Right lobe of liver (tissue), 6 donors: ENCODE measurements around the gene THAP8. TPM values are rescaled to one million over a fixed set of nuclear protein-coding genes. Genes with fewer than 3 reads are reported as not detected.

Source experiments
- ATAC-seq, 4 donors: fragments of 200-7000 bp; cut with Tn5 transposase; one replicate each; pipeline ENCODE4 v1.9.1; 2020; ENCODE audit warnings: mild to moderate bottlenecking in 4 of 4, moderate library complexity in 4 of 4
- DNase-seq, 3 donors: peaks; one replicate each; pipeline ENCODE4 v3.0.0-alpha.2; 2020
- H3K27ac ChIP-seq, 3 donors: fragments of 200-600 bp; one replicate each; pipeline ENCODE4 v1.8.0; 2022
- H3K27me3 ChIP-seq, 2 donors: fragments of 200-600 bp; one replicate each; pipeline ENCODE4 v1.8.0; 2022
- H3K36me3 ChIP-seq, 4 donors: fragments of 200-600 bp; sonication (generic) in 1 of 4; one replicate each; pipeline versions ENCODE4 v1.5.1 to v1.8.0; 2017 to 2022; ENCODE audit warnings: control low read depth in 1 of 4
- H3K4me1 ChIP-seq, 4 donors: fragments of 200-600 bp; sonication (generic) in 1 of 4; one replicate each; pipeline versions ENCODE4 v1.5.1 to v1.8.0; 2017 to 2022; ENCODE audit warnings: control low read depth in 1 of 4
- H3K4me3 ChIP-seq, 3 donors: fragments of 200-600 bp; one replicate each; pipeline ENCODE4 v1.8.0; 2022
- H3K9me3 ChIP-seq, 4 donors: fragments of 200-600 bp; sonication (generic) in 1 of 4; one replicate each; pipeline versions ENCODE4 v1.5.1 to v1.8.0; 2017 to 2022; ENCODE audit warnings: control low read depth in 1 of 4
- POLR2A ChIP-seq: fragments of 450-650 bp; IDR thresholded peaks from one replicate; pipeline ENCODE4 v1.6.1; 2017; ENCODE audit warnings: antibody characterized with exemption, mild to moderate bottlenecking
- WGBS: methylation state at CpG from one replicate; pipeline ENCODE4 v1.1.6; 2018; ENCODE audit warnings: low coverage, low lambda C conversion rate; ENCODE audit not compliant: insufficient coverage; ENCODE audit errors: missing lambda C conversion rate; 5-methylcytosine and 5-hydroxymethylcytosine counted together
- intact Hi-C, 2 donors: fragments of 100-400 bp; cut with DNase I; formaldehyde crosslinking; loops; one replicate each; pipeline versions ENCODE4 v1.11.2 to v1.14.1; 2022
- total RNA-seq, 6 experiments: library from RNA; depleted of rRNA in 2 of 6; stranded (reverse); fragments of >200 nt in 2 of 6; fragmentation: NEBNext Ultra II Directional in 3 of 6; extraction: Animal tissue kit (Norgen Biotek cat#: 25700) in 3 of 6; gene quantifications; one replicate each; pipeline versions ENCODE4 v1.1.0 to v1.2.4, GENCODE V29; 2016 to 2023
- TF ChIP-seq, protein P1 (sequence below), 4 donors: fragments of 200-600 bp in 3 of 4; fragments of 450-650 bp in 1 of 4; IDR thresholded peaks; one replicate each; pipeline versions ENCODE4 v1.5.1 to v1.8.0; 2016 to 2022; ENCODE audit warnings: antibody characterized with exemption in 4 of 4, mild to moderate bottlenecking in 2 of 4
- donor health status: DM: no; HTN: yes; CAD: no.
- donor health status: DM: no; HTN: no; CAD: no.
- donor health status: DM: no; HTN: no; CAD: no.
- donor health status: DM: no; HTN: yes; CAD: no.
- donor health status: DM: no; HTN: yes; CAD: no.

THAP8 gene
- total RNA-seq, 6 experiments from 2014 or later = 2.5 to 9.0 (median 4.2) TPM

DNA sequence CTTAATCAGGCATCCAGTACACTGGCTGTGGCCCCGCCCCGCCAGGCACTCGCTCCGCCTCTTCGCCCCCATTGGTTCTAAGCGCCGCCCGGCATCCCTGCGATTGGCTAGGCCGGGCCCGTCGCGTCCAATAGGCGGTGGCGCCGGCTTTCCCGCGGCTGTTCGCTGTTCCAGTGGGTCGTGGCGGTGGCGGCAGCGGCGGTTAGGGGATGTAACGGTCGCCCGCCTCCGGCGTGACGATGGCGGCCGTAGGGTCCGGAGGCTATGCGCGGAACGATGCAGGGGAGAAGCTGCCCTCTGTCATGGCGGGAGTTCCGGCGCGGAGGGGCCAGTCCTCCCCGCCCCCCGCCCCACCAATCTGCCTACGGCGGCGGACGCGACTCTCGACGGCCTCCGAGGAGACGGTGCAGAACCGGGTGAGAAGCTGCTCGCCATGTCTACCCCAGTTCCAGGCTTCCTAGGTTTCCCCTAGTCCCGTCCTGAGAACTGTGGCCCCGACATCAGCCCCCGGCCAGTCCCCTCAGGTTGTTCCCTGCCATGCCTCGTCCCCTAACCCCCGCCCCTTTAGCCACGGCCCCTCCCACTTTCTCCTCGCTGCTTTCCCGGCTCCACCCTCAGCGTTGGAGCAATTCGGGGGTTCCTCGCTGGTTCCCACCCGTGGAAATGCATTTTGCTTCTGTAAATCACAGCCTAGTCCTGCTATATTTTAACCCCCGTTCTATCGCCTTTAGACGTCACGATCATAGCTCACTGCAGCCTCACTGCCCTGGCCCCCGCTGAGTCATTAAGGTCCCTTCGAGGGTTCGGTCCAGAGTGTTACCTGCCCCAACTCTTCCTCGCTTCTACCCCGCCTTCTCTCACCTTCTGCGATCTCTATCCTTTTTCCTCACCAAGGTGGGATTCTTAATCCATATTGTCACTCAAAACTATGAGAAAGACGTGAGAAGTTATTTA, 925 bp upstream of the THAP8 start, which contains the start of gene WDR62:
WDR62 (plus strand) TSS at position 165 of the 954 bp plus-strand sequence; CDS start at position 240, 75 bp downstream.
- peaks cover 0 to 26% (median 3%) of the 10 kb centered on the region in 4 donors for H3K4me1 ChIP-seq
- DNase-seq = peak; percentile 95 to 96 (median 95)
- peak within 1 kb of the TSS; percentile 53 to 90 (median 85) for H3K27ac ChIP-seq
- WGBS = 4% methylated on average over 24 of the region's 76 CpGs
- H3K9me3 ChIP-seq = no peaks in the 10 kb centered on the region
- H3K36me3 ChIP-seq = no peaks in the 10 kb centered on the region
- H3K27me3 ChIP-seq = no peaks in the 10 kb centered on the region
- H3K4me3 ChIP-seq = peak within 1 kb of the TSS; percentile 53 to 63 (median 60)
- peak; percentile 79 to 89 (median 85) for ATAC-seq
- no peak for TF ChIP-seq POLR2A
- TF ChIP-seq, protein P1, sequence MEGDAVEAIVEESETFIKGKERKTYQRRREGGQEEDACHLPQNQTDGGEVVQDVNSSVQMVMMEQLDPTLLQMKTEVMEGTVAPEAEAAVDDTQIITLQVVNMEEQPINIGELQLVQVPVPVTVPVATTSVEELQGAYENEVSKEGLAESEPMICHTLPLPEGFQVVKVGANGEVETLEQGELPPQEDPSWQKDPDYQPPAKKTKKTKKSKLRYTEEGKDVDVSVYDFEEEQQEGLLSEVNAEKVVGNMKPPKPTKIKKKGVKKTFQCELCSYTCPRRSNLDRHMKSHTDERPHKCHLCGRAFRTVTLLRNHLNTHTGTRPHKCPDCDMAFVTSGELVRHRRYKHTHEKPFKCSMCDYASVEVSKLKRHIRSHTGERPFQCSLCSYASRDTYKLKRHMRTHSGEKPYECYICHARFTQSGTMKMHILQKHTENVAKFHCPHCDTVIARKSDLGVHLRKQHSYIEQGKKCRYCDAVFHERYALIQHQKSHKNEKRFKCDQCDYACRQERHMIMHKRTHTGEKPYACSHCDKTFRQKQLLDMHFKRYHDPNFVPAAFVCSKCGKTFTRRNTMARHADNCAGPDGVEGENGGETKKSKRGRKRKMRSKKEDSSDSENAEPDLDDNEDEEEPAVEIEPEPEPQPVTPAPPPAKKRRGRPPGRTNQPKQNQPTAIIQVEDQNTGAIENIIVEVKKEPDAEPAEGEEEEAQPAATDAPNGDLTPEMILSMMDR (IDR thresholded peaks at IDR 0.05) = no peak
- intact Hi-C loops = no loop called here

DNA sequence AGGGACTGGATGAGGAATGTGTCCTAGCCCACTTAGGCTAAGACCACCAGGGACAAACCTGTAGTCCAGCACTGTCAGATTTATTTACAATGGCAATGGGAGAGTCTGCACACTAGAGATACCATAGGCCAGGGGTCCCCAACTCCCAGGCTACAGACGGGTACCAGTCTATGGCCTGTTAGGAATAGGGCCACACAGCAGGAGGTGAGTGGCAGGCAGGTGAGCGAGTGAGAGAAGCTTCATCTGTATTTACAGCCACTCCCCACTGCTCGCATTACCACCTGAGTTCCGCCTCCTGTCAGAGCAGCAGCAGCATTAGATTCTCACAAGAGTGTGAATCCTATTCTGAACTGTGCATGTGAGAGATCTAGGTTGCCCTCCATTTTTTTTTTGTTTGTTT, 2.4 kb downstream of the THAP8 start:
- no peak for TF ChIP-seq POLR2A
- TF ChIP-seq, protein P1 (IDR thresholded peaks at IDR 0.05) = no peak

DNA sequence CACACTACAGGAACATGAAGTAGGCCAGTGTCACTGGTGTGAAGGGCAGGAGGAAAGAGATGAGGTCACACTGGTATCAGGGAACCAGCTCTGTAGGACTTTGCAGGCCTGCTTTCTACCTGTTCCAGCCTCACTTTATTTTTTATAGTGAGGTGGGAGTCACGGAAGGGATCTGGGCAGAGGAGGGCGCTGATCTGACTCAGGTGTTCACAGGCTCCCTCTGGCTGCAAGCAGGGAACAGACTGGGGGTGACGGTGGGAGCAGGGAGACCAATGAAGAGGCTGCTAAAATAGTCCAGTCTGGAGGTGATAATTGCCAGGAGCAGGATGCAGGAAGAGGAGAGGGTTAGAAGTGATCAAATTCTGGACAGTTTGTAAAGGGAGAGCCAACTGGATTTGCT, 2.8 kb downstream of the THAP8 start:
- WGBS = 83% methylated on average over 3 of the region's 3 CpGs
- H3K4me3 ChIP-seq = no peak overlapping the region
- no peak for DNase-seq
- peaks cover 0 to 13% (median 0%) of the 10 kb centered on the region in 4 donors for H3K4me1 ChIP-seq
- no peaks in the 10 kb centered on the region for H3K27me3 ChIP-seq
- H3K9me3 ChIP-seq = no peaks in the 10 kb centered on the region
- TF ChIP-seq, protein P1 (IDR thresholded peaks at IDR 0.05) = peak in 2 of 4 donors; percentile 13 to 18
- no peak for TF ChIP-seq POLR2A
- no peaks in the 10 kb centered on the region for H3K36me3 ChIP-seq
- ATAC-seq = no peak
- no peak overlapping the region for H3K27ac ChIP-seq
- intact Hi-C loops = no loop called here

More for the DNA sequence above, 2.4 kb downstream of the THAP8 start:
- no peak overlapping the region for H3K4me3 ChIP-seq
- H3K27me3 ChIP-seq = no peaks in the 10 kb centered on the region
- WGBS = 75% methylated on average over 3 of the region's 4 CpGs
- DNase-seq (no peak), ATAC-seq (no peak)
- intact Hi-C loops = no loop called here
- H3K36me3 ChIP-seq = no peaks in the 10 kb centered on the region
- no peaks in the 10 kb centered on the region for H3K9me3 ChIP-seq
- peaks cover 0 to 13% (median 0%) of the 10 kb centered on the region in 4 donors for H3K4me1 ChIP-seq
- no peak overlapping the region for H3K27ac ChIP-seq

DNA sequence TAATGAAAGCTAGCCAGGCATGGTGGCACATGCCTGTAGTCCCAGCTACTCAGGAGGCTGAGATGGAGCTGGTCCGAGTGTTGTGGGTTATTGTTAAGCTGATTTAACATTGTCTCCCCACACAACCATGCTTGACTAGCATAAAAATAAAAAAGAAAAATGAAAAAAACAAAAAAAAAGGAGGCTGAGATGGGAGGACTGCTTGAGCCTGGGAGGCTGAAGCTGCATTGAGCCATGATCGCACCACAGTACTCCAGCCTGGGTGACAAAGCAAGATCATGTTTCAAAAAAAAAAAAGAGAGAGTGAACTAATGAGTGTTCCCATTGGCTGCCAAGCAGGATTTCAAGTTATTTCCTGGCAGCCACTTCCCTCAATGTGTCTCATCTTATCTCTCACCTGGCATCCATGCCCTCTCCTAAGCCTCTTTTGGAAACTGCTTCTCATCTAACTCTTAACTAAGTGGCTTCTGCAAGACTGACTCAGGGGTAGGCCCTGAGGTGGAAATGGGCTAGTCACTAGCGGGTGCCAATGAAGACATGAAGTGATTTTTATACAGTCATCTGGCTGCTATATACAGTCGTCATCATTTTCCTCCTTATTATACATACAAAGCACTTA, 4.9 kb downstream of the THAP8 start:
- WGBS = 100% methylated on average over 4 of the region's 4 CpGs

More for the DNA sequence above, 4.9 kb downstream of the THAP8 start:
- ATAC-seq = no peak
- TF ChIP-seq, protein P1 (IDR thresholded peaks at IDR 0.05) = no peak
- TF ChIP-seq POLR2A = no peak
- peaks cover 0 to 8% (median 0%) of the 10 kb centered on the region in 4 donors for H3K4me1 ChIP-seq
- intact Hi-C loops = no loop called here
- H3K27ac ChIP-seq = no peak overlapping the region
- no peak overlapping the region for H3K4me3 ChIP-seq
- H3K27me3 ChIP-seq = no peaks in the 10 kb centered on the region
- H3K36me3 ChIP-seq = no peaks in the 10 kb centered on the region
- H3K9me3 ChIP-seq = no peaks in the 10 kb centered on the region
- no peak for DNase-seq
